COR-L47 (cell line): ENCODE results near the gene DOK3.
"Not testable (repeated sequence)": the region's sequence is repeated elsewhere in the genome, so short reads cannot be mapped to it uniquely, and the experiment has no call there.

ENCODE experiments used
- DNase-seq: peaks from one replicate; lab custom pipeline; 2025; lab: John Stamatoyannopoulos, UW

The DOK3 gene

DNA sequence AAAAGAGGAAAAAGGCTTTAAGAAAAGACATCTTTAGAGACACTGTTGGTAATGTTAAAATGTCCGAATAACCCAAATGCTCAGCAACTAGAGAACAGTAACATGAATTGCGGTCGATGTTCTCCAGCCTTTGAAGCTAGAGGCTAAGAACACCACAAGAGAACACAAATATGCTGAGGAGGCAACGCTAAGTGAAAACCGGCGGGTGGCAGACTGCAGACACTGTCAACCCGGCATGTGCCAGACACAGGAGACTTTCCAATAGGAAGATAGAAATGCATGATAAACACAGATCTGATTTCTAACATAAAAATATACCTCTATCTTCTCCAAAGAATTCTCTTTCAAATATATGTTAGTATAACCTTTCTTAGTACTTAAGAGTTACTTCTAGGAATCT, 25.5 kb upstream of the DOK3 start:
- DNase-seq = no peak

DNA sequence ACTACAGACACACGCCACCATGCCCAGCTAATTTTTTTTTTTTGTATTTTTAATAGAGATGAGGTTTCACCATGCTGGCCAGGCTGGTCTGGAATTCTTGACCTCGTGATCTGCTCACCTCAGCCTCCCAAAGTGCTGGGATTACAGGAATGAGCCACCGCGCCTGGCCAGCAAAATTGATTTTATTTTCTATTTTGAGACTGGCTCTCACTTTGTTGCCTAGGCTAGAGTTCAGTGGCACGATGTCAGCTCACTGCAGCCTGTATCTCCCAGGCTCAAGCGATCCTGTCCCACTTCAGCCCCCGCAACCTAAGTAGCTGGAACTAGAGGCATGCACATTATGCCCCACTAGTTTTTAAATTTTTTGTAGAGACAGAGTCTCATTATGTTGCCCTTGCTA, 24.8 kb upstream of the DOK3 start:
- DNase-seq = not testable (repeated sequence)

DNA sequence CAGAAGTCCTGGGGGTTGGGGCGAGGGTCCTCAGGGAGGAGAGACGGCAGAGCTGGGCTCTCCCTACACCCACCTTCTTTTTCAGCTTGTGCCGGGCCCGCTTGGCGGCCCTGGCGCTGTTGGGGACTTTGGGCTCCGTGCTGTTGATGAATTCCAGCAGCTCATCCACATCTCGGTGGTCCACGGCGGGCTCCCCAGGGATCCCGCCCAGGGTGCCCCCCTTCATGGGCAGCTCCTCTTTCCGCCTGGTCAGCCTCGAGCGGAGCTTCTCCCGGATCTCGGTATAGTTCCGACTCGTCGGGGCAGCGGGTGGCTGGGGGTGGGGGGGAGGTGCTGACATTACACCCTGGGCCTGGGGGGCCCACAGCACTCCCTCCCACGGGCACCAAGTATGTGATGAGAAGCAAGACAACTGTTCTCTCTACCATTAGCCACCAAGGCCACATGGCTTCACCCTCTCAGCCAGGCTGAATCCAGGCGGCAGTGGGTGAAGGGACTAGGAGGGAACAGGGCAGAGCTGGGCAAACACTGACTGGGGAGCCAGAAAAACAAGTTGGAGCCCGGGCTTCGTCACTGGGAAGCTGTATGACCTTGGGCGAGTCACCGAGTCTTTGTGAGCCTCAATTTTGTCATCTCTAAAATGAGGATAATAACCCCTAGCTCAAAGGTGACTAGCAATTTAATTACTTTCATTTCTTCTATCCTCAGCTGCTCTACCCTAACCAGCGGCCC, 21.7 kb upstream of the DOK3 start:
- DNase-seq = no peak

DNA sequence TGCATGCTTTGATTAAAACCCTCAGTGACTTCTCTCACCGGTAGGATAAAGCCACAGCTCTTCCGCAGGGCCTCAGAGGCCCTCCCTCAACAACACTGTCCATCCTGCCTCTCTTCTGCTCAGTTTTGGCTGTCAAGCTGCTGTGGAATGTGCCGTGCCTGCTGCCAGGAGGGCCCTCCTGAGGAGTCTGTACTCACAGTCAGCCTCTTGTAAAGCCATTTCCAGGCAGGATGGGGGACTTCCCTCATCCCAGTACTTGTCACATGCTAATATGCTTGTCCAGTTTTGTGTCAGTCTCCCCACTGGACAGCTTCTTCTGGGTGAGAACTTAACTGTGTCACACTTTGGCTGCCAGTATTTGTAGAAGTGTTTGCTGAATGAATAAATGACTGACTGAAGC, 21.0 kb upstream of the DOK3 start:
- DNase-seq = no peak

DNA sequence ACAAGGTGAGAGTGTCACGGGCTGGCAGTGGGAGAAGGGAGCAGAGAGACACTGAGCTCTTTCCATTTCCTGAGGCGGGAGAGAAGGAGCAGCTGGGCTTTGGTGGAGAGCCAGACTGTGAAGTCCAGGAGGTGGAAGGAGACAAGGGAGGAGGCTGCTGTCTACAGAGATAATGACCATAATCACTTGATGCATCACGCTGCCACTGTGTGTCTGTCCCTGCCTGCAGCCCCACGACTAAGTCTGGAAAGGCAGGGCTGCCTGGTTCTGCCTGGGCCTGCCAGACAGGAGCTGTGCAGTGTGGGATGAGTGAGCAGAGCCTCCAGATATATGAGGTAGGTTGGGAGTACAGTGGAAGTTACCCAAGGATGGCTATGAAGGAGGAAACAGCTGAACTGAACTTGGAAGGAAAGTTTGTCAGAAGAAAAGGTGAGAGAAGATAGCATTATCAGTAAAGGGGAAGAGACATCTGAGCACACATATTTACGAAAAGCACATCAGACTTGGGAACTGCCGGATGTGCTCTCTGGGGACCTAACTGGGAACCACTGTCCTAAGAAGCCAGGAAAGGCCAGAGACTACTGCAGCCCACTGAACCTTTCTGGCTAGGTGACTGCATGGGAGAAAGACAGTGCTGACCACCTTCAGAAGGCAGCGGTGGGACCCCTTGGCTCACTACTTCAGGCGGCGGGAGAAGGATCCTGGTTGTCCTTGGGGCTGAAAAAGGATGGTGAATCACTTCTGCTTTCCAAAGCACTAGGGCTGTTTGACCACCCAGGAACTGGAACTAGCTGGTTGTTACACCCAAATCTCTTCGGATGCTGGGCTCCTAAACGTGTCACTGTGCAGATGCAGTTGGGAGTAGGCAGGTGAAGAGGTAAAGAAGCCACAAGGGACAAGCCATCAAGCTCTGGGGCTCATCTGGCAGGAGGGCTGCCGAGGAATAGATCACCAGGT, 19.9 kb upstream of the DOK3 start:
- no peak for DNase-seq

DNA sequence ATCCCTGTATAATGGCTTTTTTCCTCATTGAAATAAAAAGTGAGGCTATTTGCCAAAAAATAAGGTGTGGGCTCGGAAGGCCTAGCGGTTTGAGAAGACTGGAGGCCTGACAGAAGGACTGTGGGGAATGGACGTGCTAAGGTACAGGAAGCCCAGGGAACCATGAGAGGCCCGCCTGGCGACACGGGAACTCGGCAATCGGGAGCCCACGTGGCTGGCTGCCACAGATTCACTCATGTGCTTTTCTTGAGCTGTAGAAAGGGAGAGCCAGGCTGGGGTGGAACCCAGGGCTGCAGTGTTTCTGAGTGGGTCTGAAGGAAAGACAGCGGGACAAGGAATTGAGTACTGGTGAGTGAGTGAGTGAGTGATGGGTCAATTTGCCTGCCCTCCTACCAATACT, 19.0 kb upstream of the DOK3 start:
- DNase-seq = no peak

DNA sequence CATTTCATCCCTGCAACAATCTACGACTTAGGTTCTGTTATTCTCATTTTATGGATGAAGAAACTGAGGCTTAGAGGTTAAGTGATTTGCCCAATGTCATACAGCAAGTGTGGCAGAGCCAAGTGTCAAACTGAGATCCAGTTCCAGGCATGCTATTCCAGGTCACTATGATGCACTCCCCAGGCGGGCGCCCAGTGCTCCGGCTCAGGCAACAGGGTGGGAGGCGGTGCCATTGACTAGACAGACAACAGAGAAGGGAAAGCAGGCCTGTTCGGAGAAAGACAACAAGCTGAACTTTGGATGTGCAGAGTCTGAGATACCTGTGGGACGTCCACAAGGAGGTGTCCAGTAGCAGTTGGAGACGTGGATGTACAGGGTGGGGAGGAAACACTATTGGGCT, 18.0 kb upstream of the DOK3 start:
- DNase-seq = no peak

DNA sequence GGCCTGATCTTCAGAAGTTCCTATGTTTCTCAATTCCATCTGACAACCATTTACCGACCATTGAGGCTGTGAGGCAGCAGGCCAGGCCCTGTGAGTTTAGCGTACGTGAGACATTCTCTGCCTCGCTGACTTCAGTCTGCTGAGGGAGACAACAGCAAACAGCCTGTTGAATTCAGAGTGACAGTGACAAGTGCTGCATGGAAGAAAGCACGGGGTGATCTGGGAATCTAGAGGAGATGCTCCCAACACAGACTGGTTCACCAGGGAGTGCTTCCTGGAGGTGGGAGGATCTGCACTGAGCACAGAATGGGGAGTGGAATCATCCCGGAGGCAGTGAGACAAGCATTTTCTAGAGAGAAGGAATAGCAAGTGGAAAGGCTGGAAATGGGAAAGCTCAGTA, 17.2 kb upstream of the DOK3 start:
- DNase-seq = no peak

DNA sequence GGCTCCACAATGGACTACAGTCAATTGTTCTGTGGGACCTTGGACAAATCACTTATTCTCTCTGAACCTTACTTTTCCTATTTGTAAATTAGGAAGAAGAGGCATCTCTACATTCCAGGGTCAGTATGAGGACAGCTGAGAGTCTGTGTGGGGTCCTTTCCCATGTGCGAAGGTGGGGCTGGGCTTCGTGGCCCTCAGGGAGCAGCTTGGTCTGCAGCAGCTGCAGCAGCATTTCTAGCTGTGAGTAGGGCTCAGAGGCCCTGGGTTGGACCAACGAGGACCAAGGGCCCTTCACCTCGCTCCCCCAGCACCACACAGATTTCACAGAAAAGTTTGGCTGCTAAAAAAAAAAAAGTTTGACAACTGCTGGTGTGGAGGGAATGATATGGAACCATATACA, 16.6 kb upstream of the DOK3 start:
- DNase-seq = no peak

DNA sequence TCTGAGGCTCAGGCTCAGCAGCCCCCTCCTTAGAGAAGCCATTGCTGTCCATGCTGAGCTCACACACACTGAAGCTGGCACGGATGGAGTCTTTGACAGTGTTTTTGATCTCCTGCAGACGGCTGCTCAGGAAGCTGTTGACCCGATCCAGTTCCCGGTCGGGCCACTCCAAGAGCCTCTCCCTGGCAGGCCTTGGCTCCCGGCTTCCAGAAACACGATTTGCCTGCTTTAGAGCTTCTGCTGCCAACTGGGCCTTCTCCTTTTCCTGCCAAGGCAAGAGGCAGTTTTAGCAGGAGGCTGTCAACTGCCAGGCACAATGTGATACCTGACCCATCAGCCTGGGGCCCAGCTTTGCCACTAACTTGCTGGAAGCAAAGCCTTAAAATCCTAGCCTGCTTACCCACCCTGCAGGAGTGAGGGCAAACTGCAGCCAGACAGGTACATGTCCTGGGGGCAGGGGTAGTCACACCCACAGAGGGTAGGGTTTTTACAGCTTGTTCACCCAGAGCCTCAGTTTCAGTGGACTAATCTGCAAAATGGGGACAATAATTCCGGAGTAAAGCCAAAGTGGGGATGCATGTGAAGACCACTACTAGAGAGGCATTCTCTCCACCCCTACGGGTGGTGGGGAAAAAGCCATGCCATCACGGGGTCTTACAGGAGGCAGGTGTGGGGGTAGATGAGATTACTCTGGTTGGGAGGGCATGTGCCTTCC, 15.5 kb upstream of the DOK3 start:
- DNase-seq = no peak

DNA sequence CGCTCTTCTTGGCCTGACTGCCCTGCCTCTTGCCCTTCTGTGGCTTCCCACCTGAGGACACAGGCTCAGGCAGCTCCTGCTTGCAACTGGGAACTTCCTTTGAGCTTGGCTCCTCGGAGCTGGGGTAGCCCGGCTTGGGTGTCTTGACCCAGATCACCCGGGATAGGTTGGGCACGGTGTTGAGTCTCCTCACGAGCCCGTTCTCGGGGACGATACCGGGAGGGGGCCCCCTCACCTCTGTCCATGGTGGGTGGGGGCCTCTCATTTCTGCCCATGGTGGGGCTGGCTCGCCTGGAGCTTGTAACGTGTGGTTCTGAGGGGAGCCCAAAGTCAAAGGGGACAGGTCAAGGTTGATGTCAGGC, 14.9 kb upstream of the DOK3 start:
- no peak for DNase-seq

DNA sequence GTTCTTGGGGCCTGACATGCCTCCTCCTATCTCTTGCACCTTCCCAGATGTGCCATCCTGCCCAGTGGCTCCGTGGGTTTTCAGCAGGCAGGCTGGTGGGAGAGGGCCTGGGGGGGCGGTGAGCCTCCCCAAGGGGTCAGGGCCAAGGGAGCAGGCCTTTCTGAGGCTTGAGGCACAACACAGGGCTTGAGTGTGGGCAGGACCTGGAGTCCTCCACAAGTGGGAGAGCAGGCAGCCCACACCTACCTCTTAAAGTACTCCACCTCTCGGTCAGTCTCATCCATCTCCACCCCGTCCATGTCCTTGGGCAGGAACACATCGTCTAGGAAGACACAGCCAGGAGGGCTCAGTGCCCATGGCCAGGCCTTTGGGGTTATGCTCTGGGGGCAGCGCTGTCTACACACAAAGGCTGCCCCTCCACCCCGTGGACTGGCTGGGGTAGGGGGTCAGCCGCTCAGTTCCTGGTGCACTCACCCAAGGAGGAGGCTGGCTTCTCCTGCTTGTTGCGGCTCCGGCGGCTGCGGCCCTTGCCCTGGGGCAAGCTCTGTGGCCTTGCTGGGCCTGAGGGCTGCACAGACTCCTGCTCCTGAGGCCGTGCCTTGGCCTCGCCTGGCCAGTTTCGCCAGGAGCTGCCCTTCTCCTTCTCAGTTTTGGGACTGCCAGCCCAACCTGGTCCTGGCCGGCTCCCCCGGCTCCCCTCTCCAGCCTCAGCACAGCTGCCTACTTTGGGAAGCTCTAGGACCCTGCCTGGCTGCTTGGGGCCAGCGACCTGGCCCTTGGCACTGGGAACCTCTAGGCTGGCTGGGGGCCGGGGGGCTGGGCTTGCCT, 14.3 kb upstream of the DOK3 start:
- no peak for DNase-seq

DNA sequence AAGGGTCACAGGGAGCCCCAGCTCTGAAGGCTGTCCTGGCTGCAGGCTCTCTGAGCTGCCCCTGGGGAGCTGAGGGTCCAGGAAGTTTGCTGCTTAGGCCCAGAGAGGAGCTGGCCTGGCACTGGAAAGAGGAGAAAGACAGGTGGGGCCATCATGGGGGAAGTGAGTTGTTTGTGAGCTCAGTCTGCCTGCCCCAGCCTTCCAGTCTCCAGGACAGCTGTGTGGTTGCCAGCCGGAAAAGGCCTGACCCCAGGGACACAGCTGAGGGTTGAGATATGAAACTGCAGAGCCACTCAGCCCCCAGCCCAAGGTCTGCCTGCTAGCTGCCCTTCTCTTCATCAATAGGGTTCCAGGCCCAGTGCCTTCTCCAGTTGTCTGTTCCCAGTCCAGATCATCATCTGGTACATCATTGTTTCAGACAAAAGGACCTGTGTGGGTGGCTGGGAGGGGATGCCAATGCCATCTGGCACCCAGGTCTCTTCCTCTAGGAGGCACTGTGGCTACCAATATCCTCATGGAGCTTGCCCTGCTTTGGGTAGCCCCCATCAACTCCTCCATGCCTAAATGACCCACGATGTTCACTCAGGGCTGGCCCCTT, 11.4 kb upstream of the DOK3 start:
- no peak for DNase-seq

DNA sequence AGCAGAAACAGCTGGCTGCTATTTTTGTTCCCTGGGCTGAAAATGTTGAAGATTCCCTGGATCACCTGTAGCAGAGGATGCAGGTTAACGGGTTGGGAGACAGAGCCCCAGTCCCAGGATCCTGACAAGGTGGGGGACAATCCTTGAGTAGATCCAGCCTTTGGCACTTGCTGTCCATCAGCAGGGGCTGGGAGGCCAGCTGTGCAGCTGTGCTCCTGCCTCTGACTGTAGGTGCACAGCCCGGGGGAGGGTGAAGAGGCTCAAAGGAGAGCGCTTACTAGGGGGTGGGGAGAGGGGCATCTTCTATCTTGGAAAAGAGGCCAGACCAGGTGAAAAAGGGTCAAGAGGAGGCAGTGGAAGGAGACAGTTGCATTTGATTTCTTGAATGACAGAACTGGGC, 10.6 kb upstream of the DOK3 start:
- DNase-seq = no peak

DNA sequence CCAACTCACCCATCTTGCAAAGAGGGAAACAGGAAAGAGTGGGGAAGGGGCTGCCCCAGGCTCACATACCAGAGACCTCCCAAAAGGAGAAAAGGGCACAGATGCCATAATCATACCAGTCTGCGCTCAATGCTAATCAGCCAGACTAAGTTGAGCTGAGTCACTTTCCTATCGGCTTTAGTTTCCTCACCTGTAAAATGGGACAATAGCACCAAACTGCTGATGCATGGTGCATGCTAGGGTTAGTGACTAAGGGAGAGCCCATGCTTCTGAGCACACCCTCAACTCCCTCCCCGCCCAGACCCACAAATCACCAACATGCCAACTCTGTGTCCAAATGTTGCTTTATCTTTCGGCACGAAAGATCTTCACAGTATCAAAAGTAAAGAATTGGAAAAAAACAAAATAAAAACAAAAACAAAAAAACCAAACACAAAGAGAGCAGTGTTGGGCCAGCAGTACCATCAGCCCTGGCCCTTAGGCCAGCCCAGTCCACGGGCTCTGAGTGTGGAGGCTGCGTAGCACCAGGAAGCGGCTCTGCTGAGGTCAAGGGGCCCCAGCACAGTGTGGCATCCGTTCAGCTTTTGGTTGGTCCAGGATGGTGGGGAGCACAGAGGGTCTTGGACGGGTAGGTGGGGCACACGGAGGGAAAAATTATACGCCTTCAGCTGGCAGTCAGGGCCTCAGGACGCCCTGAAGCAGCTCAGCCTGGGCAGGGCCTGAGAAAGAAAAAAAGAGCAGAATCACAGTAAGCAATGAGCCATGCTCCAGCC, 10.0 kb upstream of the DOK3 start:
- no peak for DNase-seq

DNA sequence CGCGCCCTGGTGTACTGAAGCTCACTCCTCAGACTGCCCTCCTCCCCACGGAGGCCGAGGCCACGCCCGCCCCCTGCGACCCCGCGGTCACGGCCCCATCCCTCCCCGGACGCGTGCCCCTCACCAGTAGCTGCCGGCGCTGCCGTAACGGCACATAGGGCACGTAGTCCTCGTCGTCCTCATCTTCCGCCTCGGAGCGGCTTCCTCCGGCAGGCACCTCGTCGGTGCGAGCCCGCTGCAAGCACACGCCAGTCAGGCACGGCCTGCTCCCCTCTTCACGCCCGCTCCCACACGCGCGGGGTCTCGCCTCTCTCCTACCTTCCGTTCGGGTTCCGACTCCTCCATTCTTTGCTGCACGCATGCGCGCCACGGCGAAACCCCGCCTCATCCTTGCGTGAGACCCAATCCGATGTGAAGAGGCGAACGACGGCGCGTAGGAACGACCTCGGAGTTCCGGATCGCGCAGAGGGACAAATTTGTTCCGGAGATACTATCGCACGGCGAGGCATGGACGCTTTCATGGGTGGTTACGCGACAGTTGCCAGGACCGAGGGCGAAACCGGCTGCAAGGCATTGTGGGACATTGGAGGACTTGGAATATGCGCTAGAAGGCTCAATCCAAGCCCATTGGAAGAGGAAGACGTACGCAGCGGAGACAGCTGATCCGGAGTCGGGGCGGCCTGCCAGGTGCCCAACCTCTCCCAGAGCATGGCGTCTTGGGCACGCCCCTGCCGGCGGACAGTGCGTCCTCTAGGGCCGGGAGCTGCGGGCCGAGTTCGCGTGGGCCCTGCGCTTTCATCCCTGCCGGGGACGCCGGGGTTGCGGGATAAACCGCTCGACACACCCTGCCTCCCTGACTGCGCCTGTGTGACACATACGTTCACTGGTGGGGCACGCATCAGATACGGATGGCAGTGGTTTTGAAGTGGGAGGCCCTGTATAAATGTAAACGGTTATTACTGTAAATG, 7.3 kb upstream of the DOK3 start, which contains the start of gene DDX41:
TSS of gene DDX41 (minus strand) at position 361 of the 968 bp plus-strand sequence. CDS start at position 345, 16 bp downstream.
- DNase-seq = peak; percentile 97

DNA sequence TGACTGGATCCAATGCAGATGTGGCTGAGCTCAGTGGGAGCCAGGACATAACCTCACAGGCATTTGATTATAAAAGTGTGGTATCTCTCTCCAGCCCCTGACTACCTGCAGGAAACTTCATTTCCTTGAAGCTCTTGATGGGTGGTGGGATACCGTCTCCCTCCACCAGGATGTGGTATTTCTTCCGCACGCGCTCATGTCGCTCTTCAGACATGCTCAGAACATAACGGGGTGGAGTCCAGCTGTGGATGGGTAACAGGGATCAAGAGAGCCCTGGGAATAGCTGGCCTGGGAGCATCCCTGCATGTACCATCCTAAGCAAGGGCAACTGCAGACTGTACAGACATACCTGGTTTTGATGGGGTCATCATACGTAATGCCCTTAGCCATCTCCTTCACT, 6.0 kb upstream of the DOK3 start:
- no peak for DNase-seq

DNA sequence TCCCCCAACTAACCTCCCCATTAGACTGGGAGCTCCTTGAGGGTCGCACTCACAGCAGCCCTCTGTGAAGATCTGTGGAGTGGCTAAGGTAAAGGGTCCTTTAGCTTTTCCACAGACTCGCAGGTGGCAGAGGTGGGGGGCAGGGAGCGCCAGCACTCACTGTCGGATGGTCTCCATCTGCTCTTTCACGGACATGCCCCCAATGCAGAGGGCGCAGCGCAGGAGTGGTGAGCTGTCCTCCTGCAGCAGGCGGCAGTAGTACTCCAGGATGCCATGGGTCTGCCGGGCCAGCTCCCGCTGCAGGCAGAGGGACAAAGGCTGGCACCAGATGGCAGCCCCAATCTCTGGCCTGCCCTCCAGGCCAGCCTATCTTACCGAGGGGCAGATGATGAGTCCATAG, 4.9 kb upstream of the DOK3 start:
- DNase-seq = no peak

DNA sequence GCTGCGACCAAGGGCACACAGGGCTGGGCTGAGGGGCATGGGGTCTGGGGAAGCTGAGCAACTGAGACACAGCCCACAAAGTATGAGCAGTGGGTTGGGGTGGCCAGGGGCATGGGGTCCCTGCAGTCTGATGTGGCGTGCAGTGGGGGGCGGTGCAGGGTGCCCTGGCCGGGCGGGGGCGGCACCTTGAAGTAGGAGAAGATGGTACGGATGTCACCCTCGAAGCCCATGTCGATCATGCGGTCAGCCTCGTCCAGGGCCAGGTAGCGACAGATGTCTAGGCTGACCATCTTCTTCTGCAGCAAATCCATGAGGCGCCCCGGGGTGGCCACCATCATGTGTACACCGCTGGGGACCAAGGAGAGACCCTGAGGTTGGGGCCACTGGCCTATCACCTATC, 3.9 kb upstream of the DOK3 start:
- no peak for DNase-seq
